Calu3 (cell line): ENCODE measurements around the gene INSYN2B. TPM values are rescaled to one million over a fixed set of nuclear protein-coding genes. Genes with fewer than 3 reads are reported as not detected.
"Not testable (repeated sequence)": the region's sequence is repeated elsewhere in the genome, so short reads cannot be mapped to it uniquely, and the experiment has no call there.

Experiments used
- BruUV-seq: library from RNA; stranded (reverse); fragments of 400-500 nt; replicated peaks from 2 replicates; lab custom pipeline; 2021; lab: Mats Ljungman, UMichigan
- CTCF ChIA-PET: fragments of 300-600 bp; sonication (Branson Sonifier 250); formaldehyde crosslinking; loops from one replicate; lab custom pipeline; 2022; ENCODE audit warnings: antibody characterized with exemption; lab: Charles Lee
- DNase-seq: peaks from one replicate; pipeline ENCODE4 v3.0.0; 2022
- H3K27ac Mint-ChIP-seq: one replicate; pipeline ENCODE4 v1.8.0; 2022; ENCODE audit warnings: mixed read lengths; ENCODE audit not compliant: unreplicated experiment
- H3K27me3 Mint-ChIP-seq: one replicate; pipeline ENCODE4 v1.8.0; 2022; ENCODE audit warnings: mixed read lengths; ENCODE audit not compliant: unreplicated experiment
- H3K36me3 Mint-ChIP-seq: one replicate; pipeline ENCODE4 v1.8.0; 2022; ENCODE audit warnings: mild to moderate bottlenecking, moderate library complexity, mixed read lengths; ENCODE audit not compliant: insufficient read depth, unreplicated experiment
- H3K4me1 Mint-ChIP-seq: one replicate; pipeline ENCODE4 v1.8.0; 2022; ENCODE audit warnings: mild to moderate bottlenecking, low read depth, mixed read lengths; ENCODE audit not compliant: unreplicated experiment
- H3K4me3 Mint-ChIP-seq: one replicate; pipeline ENCODE4 v1.8.0; 2022; ENCODE audit warnings: mild to moderate bottlenecking, low read depth, moderate library complexity, mixed read lengths; ENCODE audit not compliant: unreplicated experiment
- H3K9me3 Mint-ChIP-seq: one replicate; pipeline ENCODE4 v1.8.0; 2022; ENCODE audit warnings: low read depth, mixed read lengths; ENCODE audit not compliant: unreplicated experiment
- intact Hi-C: fragments of 100-400 bp; cut with micrococcal nuclease; formaldehyde crosslinking; loops from one replicate; pipeline ENCODE4 v1.10.0; 2022; ENCODE audit not compliant: unreplicated experiment
- total RNA-seq: library from RNA; stranded (reverse); gene quantifications from 2 replicates; pipeline ENCODE4 v1.2.3, GENCODE V29; 2022
- TF ChIP-seq, protein P1 (sequence below): fragments of 200-600 bp; IDR thresholded peaks from one replicate; pipeline ENCODE4 v1.8.0; 2022; ENCODE audit warnings: antibody characterized with exemption; ENCODE audit not compliant: unreplicated experiment

The INSYN2B gene
- total RNA-seq, 1 experiment from 2014 or later, result not detected

DNA sequence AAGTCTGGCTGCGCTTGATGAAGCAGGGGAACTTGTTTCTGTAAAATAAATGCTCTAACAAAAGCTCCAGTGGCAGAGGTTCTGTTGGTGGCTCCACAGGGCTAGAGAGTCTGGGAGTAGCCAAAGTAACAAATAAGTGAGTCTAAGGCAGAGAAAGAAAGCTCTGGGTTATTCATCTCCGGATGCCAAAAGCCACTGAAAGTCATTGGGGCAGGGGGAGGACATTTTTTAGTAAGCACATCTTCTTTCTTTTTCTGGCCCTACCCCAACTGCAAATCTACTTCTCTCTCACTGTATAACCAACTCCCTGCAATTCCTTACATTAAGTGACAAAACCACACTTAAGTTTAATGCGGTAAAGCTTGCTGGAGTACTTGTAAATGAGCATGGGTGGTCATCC lies 141.6 kb downstream of the INSYN2B start:
- Mint-ChIP-seq H3K36me3 (no peaks in the 10 kb centered on the region), H3K9me3 (peaks cover 2% of the 10 kb centered on the region), H3K4me3 (no peak overlapping the region), H3K27ac (no peak overlapping the region), H3K27me3 (peaks cover 41% of the 10 kb centered on the region), H3K4me1 (no peaks in the 10 kb centered on the region)
- no TSS peak for BruUV-seq
- DNase-seq, result no peak
- TF ChIP-seq, protein P1, sequence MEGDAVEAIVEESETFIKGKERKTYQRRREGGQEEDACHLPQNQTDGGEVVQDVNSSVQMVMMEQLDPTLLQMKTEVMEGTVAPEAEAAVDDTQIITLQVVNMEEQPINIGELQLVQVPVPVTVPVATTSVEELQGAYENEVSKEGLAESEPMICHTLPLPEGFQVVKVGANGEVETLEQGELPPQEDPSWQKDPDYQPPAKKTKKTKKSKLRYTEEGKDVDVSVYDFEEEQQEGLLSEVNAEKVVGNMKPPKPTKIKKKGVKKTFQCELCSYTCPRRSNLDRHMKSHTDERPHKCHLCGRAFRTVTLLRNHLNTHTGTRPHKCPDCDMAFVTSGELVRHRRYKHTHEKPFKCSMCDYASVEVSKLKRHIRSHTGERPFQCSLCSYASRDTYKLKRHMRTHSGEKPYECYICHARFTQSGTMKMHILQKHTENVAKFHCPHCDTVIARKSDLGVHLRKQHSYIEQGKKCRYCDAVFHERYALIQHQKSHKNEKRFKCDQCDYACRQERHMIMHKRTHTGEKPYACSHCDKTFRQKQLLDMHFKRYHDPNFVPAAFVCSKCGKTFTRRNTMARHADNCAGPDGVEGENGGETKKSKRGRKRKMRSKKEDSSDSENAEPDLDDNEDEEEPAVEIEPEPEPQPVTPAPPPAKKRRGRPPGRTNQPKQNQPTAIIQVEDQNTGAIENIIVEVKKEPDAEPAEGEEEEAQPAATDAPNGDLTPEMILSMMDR, result no peak
- CTCF ChIA-PET, result interaction anchor here (0.6 kb wide), 1 partner anchor 37 kb away, joined by 3 read pairs; no protein-coding TSS in a partner anchor
- intact Hi-C loops, result no loop called here

GRCh38 chr5:169837686-169838085 lies 142.6 kb downstream of the INSYN2B start:
- Mint-ChIP-seq H3K36me3 (no peaks in the 10 kb centered on the region), H3K27ac (no peak overlapping the region), H3K4me1 (no peaks in the 10 kb centered on the region), H3K9me3 (peaks cover 2% of the 10 kb centered on the region), H3K4me3 (no peak overlapping the region), H3K27me3 (peaks cover 33% of the 10 kb centered on the region)
- TF ChIP-seq, protein P1, result no peak
- intact Hi-C loops, result no loop called here
- CTCF ChIA-PET, result no interaction called here
- DNase-seq, result no peak
- BruUV-seq, result no TSS peak

DNA sequence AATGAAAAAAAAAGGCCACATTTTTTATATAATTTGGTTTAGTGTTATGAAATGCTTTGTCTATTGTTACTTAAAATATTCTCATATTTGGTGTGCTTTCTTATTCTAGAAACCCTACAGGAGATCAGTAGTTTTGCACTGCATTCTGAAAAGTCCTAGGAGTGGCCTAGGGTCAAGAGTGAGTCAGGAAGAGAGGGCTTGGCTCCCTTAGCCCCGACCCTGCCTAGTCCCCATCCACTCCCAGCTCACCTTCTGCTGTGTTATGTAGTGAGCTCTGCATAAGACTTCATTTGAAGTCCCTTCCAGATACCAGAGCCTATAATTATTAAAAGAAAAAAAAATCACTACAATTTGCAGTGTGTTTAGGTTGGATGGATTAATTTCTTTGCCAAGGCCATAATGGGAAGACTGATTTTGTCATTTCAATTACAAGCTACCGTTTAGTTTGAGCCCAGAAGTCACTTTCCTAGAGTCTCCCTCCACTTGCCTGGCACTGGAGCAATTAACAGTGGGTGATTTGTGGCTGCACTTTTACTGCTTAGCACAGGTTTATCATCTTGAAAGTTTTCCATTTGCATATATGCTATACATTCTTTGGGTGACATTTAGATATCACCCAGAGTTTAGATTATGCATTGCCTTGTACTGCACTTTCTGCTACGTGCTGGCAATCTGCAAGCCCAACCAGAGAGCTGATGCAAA lies 143.3 kb downstream of the INSYN2B start:
- Mint-ChIP-seq H3K9me3 (peaks cover 2% of the 10 kb centered on the region), H3K27ac (no peak overlapping the region), H3K4me1 (no peaks in the 10 kb centered on the region), H3K36me3 (no peaks in the 10 kb centered on the region), H3K27me3 (peaks cover 32% of the 10 kb centered on the region), H3K4me3 (no peak overlapping the region)
- TF ChIP-seq, protein P1, result no peak
- BruUV-seq, result no TSS peak
- CTCF ChIA-PET, result no interaction called here
- intact Hi-C loops, result no loop called here
- DNase-seq, result no peak

- BruUV-seq, CTCF ChIA-PET, H3K9me3 Mint-ChIP-seq, DNase-seq, intact Hi-C loops, H3K4me3 Mint-ChIP-seq, H3K4me1 Mint-ChIP-seq, H3K27ac Mint-ChIP-seq, H3K36me3 Mint-ChIP-seq: not testable (repeated sequence)
- peaks cover 41% of the 10 kb centered on the region for H3K27me3 Mint-ChIP-seq
These were observed 145.8 kb downstream of the INSYN2B start for GRCh38 chr5:169834540-169834939.

DNA sequence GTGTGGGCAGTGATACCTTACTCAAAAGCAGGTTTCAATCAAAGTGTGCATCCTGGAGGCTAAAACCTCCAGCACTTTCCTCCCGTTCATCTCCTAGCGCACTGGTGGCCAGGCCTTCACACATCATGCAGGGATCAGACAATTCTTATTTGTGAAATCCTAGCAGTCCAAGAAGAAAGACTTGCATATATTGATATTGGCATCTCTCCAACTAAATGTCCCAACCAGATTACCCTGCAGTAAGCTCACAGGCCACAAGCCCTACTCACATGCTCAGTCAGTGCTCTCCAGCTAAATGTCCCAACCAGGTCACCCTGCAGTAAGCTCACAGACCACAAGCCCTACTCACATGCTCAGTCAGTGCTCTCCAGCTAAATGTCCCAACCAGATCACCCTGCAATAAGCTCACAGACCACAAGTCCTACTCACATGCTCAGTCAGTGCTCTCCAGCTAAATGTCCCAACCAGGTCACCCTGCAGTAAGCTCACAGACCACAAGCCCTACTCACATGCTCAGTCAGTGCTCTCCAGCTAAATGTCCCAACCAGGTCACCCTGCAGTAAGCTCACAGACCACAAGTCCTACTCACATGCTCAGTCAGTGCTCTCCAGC lies 146.5 kb downstream of the INSYN2B start:
- H3K27ac Mint-ChIP-seq, CTCF ChIA-PET, H3K36me3 Mint-ChIP-seq, intact Hi-C loops, H3K4me3 Mint-ChIP-seq, H3K9me3 Mint-ChIP-seq, H3K4me1 Mint-ChIP-seq, DNase-seq, BruUV-seq: not testable (repeated sequence)
- H3K27me3 Mint-ChIP-seq, result peaks cover 47% of the 10 kb centered on the region
